GM12878 (cell line): Measurements from ENCODE around the gene OR13C2. TPM values are rescaled to one million over a fixed set of nuclear protein-coding genes. Genes with fewer than 3 reads are reported as not detected.

Experiments used
- ATAC-seq: fragments of 200-7000 bp; cut with Tn5 transposase; 3 replicates; pipeline ENCODE4 v1.9.1; 2020; ENCODE audit warnings: mild to moderate bottlenecking, moderate library complexity
- BruUV-seq: library from RNA; stranded (reverse); fragments of 400-500 nt; replicated peaks from 2 replicates; lab custom pipeline; 2021; lab: Mats Ljungman, UMichigan
- CTCF ChIA-PET: fragments of 300-600 bp; sonication (Branson Sonifier 250); formaldehyde crosslinking; extraction: SDS; loops from one replicate; lab custom pipeline; 2021; ENCODE audit warnings: inconsistent platforms; lab: Yijun Ruan, JAX
- POLR2A ChIA-PET: fragments of 350-600 bp; formaldehyde crosslinking; extraction: SDS; loops from one replicate; lab custom pipeline; 2021; ENCODE audit warnings: inconsistent platforms; lab: Charles Lee
- RAD21 ChIA-PET: fragments of 300-600 bp; sonication (Branson Sonifier 250); formaldehyde crosslinking; loops from one replicate; lab custom pipeline; 2023; ENCODE audit warnings: antibody characterized with exemption; ENCODE audit not compliant: unreplicated experiment; lab: Charles Lee
- SMC1A ChIA-PET: fragments of 300-600 bp; sonication (Branson Sonifier 250); formaldehyde crosslinking; loops from one replicate; lab custom pipeline; 2023; ENCODE audit not compliant: unreplicated experiment, uncharacterized antibody; lab: Charles Lee
- DNase-seq: peaks from one replicate; pipeline ENCODE4 v3.0.0-alpha.2; 2011; ENCODE audit warnings: low read depth, low spot score
- FAIRE-seq: peaks from 3 replicates; lab custom pipeline; 2011; peaks lifted over from hg19 to GRCh38; lab: Jason Lieb, UNC
- H2AFZ ChIP-seq: 2 replicates; pipeline ENCODE4 v1.6.0; 2011; ENCODE audit warnings: low read depth, low read length, control low read depth; ENCODE audit not compliant: control insufficient read depth
- H3K27ac ChIP-seq: 2 replicates; pipeline ENCODE4 v1.5.1; 2011; ENCODE audit warnings: control low read depth; ENCODE audit not compliant: control insufficient read depth, insufficient read depth
- H3K27me3 ChIP-seq, 2 experiments: replicated peaks in 1 of 2; 2 replicates each; pipeline versions ENCODE4 v1.6.0 to v1.6.1; 2011; ENCODE audit warnings: low read length in 1 of 2; ENCODE audit not compliant: control insufficient read depth in 2 of 2, insufficient read depth in 2 of 2
- H3K36me3 ChIP-seq, 2 experiments: 2 replicates each; pipeline ENCODE4 v1.5.1; 2011; ENCODE audit warnings: low read length in 1 of 2; ENCODE audit not compliant: control insufficient read depth in 2 of 2, insufficient read depth in 2 of 2
- H3K4me1 ChIP-seq: 2 replicates; pipeline ENCODE4 v1.6.1; 2011; ENCODE audit warnings: mild to moderate bottlenecking, low read length, moderate library complexity, mixed read lengths; ENCODE audit not compliant: control insufficient read depth, insufficient read depth
- H3K4me2 ChIP-seq: 2 replicates; pipeline ENCODE4 v1.6.0; 2011; ENCODE audit warnings: control low read depth; ENCODE audit not compliant: control insufficient read depth, insufficient read depth
- H3K4me3 ChIP-seq: fragments of 200-600 bp; sonication (generic); 2 replicates; pipeline ENCODE4 v1.5.1; 2016
- H3K79me2 ChIP-seq: 2 replicates; pipeline ENCODE4 v1.6.0; 2011; ENCODE audit warnings: low read length; ENCODE audit not compliant: control insufficient read depth, insufficient read depth
- H3K9ac ChIP-seq: 2 replicates; pipeline ENCODE4 v1.8.0; 2011; ENCODE audit warnings: low read length, control low read depth, mixed read lengths; ENCODE audit not compliant: control insufficient read depth, insufficient read depth
- H3K9me3 ChIP-seq: replicated peaks from 3 replicates; pipeline ENCODE4 v1.5.1; 2011; ENCODE audit warnings: mild to moderate bottlenecking, low read length; ENCODE audit not compliant: control insufficient read depth, insufficient read depth
- H4K20me1 ChIP-seq: 2 replicates; pipeline ENCODE4 v1.6.0; 2011; ENCODE audit not compliant: control insufficient read depth, insufficient read depth
- BMI1 ChIP-seq: fragments of 450-650 bp; IDR thresholded peaks from 2 replicates; pipeline ENCODE4 v1.6.1; 2016; ENCODE audit warnings: mild to moderate bottlenecking, moderate library complexity, borderline replicate concordance
- EGR1 ChIP-seq, 2 experiments: IDR thresholded peaks; 1 replicate in 1 of 2; 2 replicates in 1 of 2; pipeline ENCODE4 v1.6.1; 2011 to 2012; ENCODE audit warnings: low read depth in 2 of 2, low read length in 2 of 2, borderline replicate concordance in 1 of 2, mild to moderate bottlenecking in 1 of 2, moderate library complexity in 1 of 2
- HDAC6 ChIP-seq: fragments of 200-600 bp; sonication (generic); IDR thresholded peaks from one replicate; pipeline ENCODE4 v1.8.0; 2017; ENCODE audit warnings: antibody characterized with exemption; ENCODE audit not compliant: unreplicated experiment
- HDGF ChIP-seq: fragments of 450-650 bp; IDR thresholded peaks from 2 replicates; pipeline ENCODE4 v1.6.1; 2016; ENCODE audit warnings: antibody characterized with exemption
- MEF2A ChIP-seq: IDR thresholded peaks from 2 replicates; pipeline ENCODE4 v1.6.1; 2011; ENCODE audit warnings: low read depth, mild to moderate bottlenecking, low read length, moderate library complexity; ENCODE audit not compliant: insufficient read depth
- MTA3 ChIP-seq: IDR thresholded peaks from 2 replicates; pipeline ENCODE4 v1.6.1; 2012; ENCODE audit warnings: low read length, inconsistent platforms, borderline replicate concordance
- NRF1 ChIP-seq: conservative IDR thresholded peaks from 2 replicates; pipeline ENCODE4 v1.6.1; 2011; ENCODE audit warnings: mild to moderate bottlenecking, low read depth, low read length, improper control_type of control experiment
- PAX5 ChIP-seq: IDR thresholded peaks from 2 replicates; pipeline ENCODE4 v1.6.1; 2011; ENCODE audit warnings: low read depth, low read length, borderline replicate concordance
- PML ChIP-seq: IDR thresholded peaks from 2 replicates; pipeline ENCODE4 v1.6.1; 2012; ENCODE audit warnings: low read length, inconsistent platforms
- RB1 ChIP-seq: fragments of 450-650 bp; formaldehyde crosslinking; IDR thresholded peaks from 2 replicates; pipeline ENCODE4 v1.6.1; 2017; ENCODE audit warnings: mild to moderate bottlenecking, borderline replicate concordance
- SRF ChIP-seq, 2 experiments: IDR thresholded peaks; 2 replicates each; pipeline ENCODE4 v1.6.1; 2011; ENCODE audit warnings: low read depth in 2 of 2, low read length in 2 of 2, mild to moderate bottlenecking in 1 of 2, moderate library complexity in 1 of 2
- WGBS: methylation state at CpG from one replicate; pipeline ENCODE4 v1.1.6; 2016; ENCODE audit warnings: low lambda C conversion rate; ENCODE audit not compliant: insufficient replicate concordance, insufficient coverage; ENCODE audit errors: missing lambda C conversion rate; 5-methylcytosine and 5-hydroxymethylcytosine counted together
- in situ Hi-C: fragments of 300-500 bp; cut with MboI; formaldehyde crosslinking; loops from 9 replicates; pipeline ENCODE4 v1.14.3; 2018; ENCODE audit warnings: mixed read lengths
- intact Hi-C: fragments of 100-400 bp; cut with micrococcal nuclease; formaldehyde crosslinking; loops from one replicate; pipeline ENCODE4 v1.14.2; 2022; ENCODE audit not compliant: unreplicated experiment
- polyA plus RNA-seq, 11 experiments: library from polyadenylated mRNA; depleted of rRNA in 4 of 11; unstranded in 6 of 11; stranded (reverse) in 5 of 11; fragments of >200 nt; fragmentation: Nextera tagmentation in 4 of 11; fragmentation: Illumina TruSeq in 1 of 11; extraction: Ambion mirVana in 4 of 11; extraction: Trizol in 1 of 11; gene quantifications; 1 replicate in 1 of 11; 2 replicates in 10 of 11; pipeline versions ENCODE4 v1.2.1 to v1.2.3, GENCODE V29; 2011 to 2016; ENCODE audit warnings: inconsistent platforms in 2 of 11, missing spikeins in 2 of 11, low read depth in 1 of 11
- total RNA-seq, 4 experiments: library from RNA; depleted of rRNA in 3 of 4; stranded (reverse); fragments of >200 nt in 3 of 4; fragmentation: Illumina TruSeq in 1 of 4; extraction: Trizol in 1 of 4; gene quantifications; 2 replicates each; pipeline versions ENCODE4 v1.2.1 to v1.2.3, GENCODE V29; 2013 to 2021
- TF ChIP-seq, protein P1 (sequence below): fragments of 450-650 bp; IDR thresholded peaks from 2 replicates; pipeline ENCODE4 v1.6.1; 2016; ENCODE audit warnings: mild to moderate bottlenecking
- TF ChIP-seq, protein P2 (sequence below): fragments of 450-650 bp; IDR thresholded peaks from 2 replicates; pipeline ENCODE4 v1.6.1; 2016; ENCODE audit warnings: mild to moderate bottlenecking, moderate library complexity, borderline replicate concordance

The OR13C2 gene
- total and polyA plus RNA-seq, 10 of the 15 experiments (the other 5 are each of a cell fraction or from before 2014, with no cell fraction given): 0.11 TPM; not detected in 9

DNA sequence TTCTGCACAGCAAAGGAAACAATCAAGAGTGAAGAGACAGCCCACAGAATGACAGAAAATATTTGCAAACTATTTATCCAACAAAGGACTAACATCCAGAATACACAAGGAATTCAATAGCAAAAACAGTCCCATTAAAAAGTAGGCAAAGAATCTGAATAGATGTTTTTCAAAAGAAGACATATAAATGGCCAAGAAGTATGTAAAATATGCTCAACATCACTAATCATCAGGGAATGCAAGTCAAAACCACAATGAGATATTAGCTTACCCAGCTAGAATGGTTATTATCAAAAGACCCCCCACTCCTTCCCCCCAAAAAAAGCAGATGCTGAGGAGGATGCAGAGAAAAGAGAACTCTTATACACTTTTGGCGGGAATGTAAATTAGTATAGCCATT lies 49.9 kb downstream of the OR13C2 start:
- Histone ChIP-seq H3K4me3 (no peak overlapping the region), H3K9me3 (no peaks in the 10 kb centered on the region; the same call in 2 of the 3 replicates), H3K27me3 (no peaks in the 10 kb centered on the region), H3K27ac (no peak overlapping the region), H3K36me3 (no peaks in the 10 kb centered on the region), H3K4me1 (no peaks in the 10 kb centered on the region), H2AFZ (no peak overlapping the region), H4K20me1 (no peaks in the 10 kb centered on the region), H3K79me2 (no peaks in the 10 kb centered on the region), H3K9ac (no peak overlapping the region), H3K4me2 (no peak overlapping the region)
- ATAC-seq (no peak), DNase-seq (no peak), FAIRE-seq (no peak)
- in situ Hi-C loops: no loop called here
- ChIA-PET SMC1A (no interaction called here), CTCF (no interaction called here), RAD21 (no interaction called here), POLR2A (no interaction called here)
- 81% methylated on average over 1 of the region's 1 CpG for WGBS
- intact Hi-C loops: no loop called here
- no peak for TF ChIP-seq BMI1
- no peak for TF ChIP-seq EGR1 (IDR thresholded peaks at IDR 0.05; ENCODE audit: borderline replicate concordance in 1 of 2, low read depth in 2 of 2, low read length in 2 of 2)
- no peak for TF ChIP-seq MEF2A
- no peak for TF ChIP-seq PML
- no peak for TF ChIP-seq NRF1
- TF ChIP-seq, protein P1, sequence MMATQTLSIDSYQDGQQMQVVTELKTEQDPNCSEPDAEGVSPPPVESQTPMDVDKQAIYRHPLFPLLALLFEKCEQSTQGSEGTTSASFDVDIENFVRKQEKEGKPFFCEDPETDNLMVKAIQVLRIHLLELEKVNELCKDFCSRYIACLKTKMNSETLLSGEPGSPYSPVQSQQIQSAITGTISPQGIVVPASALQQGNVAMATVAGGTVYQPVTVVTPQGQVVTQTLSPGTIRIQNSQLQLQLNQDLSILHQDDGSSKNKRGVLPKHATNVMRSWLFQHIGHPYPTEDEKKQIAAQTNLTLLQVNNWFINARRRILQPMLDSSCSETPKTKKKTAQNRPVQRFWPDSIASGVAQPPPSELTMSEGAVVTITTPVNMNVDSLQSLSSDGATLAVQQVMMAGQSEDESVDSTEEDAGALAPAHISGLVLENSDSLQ: no peak
- TF ChIP-seq, protein P2, sequence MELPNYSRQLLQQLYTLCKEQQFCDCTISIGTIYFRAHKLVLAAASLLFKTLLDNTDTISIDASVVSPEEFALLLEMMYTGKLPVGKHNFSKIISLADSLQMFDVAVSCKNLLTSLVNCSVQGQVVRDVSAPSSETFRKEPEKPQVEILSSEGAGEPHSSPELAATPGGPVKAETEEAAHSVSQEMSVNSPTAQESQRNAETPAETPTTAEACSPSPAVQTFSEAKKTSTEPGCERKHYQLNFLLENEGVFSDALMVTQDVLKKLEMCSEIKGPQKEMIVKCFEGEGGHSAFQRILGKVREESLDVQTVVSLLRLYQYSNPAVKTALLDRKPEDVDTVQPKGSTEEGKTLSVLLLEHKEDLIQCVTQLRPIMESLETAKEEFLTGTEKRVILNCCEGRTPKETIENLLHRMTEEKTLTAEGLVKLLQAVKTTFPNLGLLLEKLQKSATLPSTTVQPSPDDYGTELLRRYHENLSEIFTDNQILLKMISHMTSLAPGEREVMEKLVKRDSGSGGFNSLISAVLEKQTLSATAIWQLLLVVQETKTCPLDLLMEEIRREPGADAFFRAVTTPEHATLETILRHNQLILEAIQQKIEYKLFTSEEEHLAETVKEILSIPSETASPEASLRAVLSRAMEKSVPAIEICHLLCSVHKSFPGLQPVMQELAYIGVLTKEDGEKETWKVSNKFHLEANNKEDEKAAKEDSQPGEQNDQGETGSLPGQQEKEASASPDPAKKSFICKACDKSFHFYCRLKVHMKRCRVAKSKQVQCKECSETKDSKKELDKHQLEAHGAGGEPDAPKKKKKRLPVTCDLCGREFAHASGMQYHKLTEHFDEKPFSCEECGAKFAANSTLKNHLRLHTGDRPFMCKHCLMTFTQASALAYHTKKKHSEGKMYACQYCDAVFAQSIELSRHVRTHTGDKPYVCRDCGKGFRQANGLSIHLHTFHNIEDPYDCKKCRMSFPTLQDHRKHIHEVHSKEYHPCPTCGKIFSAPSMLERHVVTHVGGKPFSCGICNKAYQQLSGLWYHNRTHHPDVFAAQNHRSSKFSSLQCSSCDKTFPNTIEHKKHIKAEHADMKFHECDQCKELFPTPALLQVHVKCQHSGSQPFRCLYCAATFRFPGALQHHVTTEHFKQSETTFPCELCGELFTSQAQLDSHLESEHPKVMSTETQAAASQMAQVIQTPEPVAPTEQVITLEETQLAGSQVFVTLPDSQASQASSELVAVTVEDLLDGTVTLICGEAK: no peak
- TF ChIP-seq MTA3: no peak
- no peak for TF ChIP-seq RB1
- TF ChIP-seq SRF (IDR thresholded peaks at IDR 0.05; ENCODE audit: low read depth in 2 of 2, low read length in 2 of 2): no peak
- no peak for TF ChIP-seq HDGF
- no peak for TF ChIP-seq PAX5
- TF ChIP-seq HDAC6: no peak
- no TSS peak for BruUV-seq
